Aorta (tissue), 5 donors: ENCODE results near the gene BDKRB2. TPM values are rescaled to one million over a fixed set of nuclear protein-coding genes. Genes with fewer than 3 reads are reported as not detected.

Source experiments
- ATAC-seq: fragments of 200-7000 bp; cut with Tn5 transposase; one replicate; pipeline ENCODE4 v1.9.1; 2022; ENCODE audit warnings: moderate library complexity; ENCODE audit not compliant: low FRiP score
- DNase-seq, 2 donors: peaks; one replicate each; pipeline ENCODE4 v3.0.0-alpha.2; 2020
- H3K27ac ChIP-seq, 2 donors: one replicate each; pipeline ENCODE4 v1.5.1; 2013; ENCODE audit warnings: low read length in 2 of 2, mild to moderate bottlenecking in 2 of 2, moderate library complexity in 2 of 2, control low read depth in 1 of 2, inconsistent platforms in 1 of 2, low read depth in 1 of 2
- H3K27me3 ChIP-seq, 2 donors: one replicate each; pipeline ENCODE4 v1.6.1; 2013; ENCODE audit warnings: control low read depth in 1 of 2, low read length in 1 of 2, mild to moderate bottlenecking in 1 of 2, moderate library complexity in 1 of 2; ENCODE audit not compliant: insufficient read depth in 2 of 2, control insufficient read depth in 1 of 2
- H3K36me3 ChIP-seq, 2 donors: one replicate each; pipeline ENCODE4 v1.6.1; 2013; ENCODE audit warnings: control low read depth in 1 of 2, low read length in 1 of 2, mild to moderate bottlenecking in 1 of 2; ENCODE audit not compliant: insufficient read depth in 2 of 2, control insufficient read depth in 1 of 2
- H3K4me1 ChIP-seq, 2 donors: one replicate each; pipeline ENCODE4 v1.6.1; 2013; ENCODE audit warnings: low read length in 2 of 2, control low read depth in 1 of 2, mild to moderate bottlenecking in 1 of 2, moderate library complexity in 1 of 2; ENCODE audit not compliant: insufficient read depth in 2 of 2, control insufficient read depth in 1 of 2
- H3K4me3 ChIP-seq, 2 donors: one replicate each; pipeline ENCODE4 v1.5.1; 2013; ENCODE audit warnings: low read length in 2 of 2, control low read depth in 1 of 2, mild to moderate bottlenecking in 1 of 2
- H3K9me3 ChIP-seq: one replicate; pipeline ENCODE4 v1.6.1; 2013; ENCODE audit warnings: mild to moderate bottlenecking, low read length; ENCODE audit not compliant: control insufficient read depth
- WGBS, 2 donors: extraction: QIAGEN DNeasy Blood & Tissue Kit; methylation state at CpG; one replicate each; pipeline ENCODE4 v1.1.7; 2013; 5-methylcytosine and 5-hydroxymethylcytosine counted together
- intact Hi-C, 2 donors: fragments of 100-400 bp; cut with DNase I; formaldehyde crosslinking; loops; one replicate each; pipeline versions ENCODE4 v1.14.2 to v1.15.0; 2022
- polyA plus RNA-seq, 2 donors: library from polyadenylated mRNA; stranded (reverse); fragments of 200-250 nt; gene quantifications; one replicate each; pipeline ENCODE4 v1.2.3, GENCODE V29; 2013
- total RNA-seq, 2 donors: library from RNA; stranded (reverse); fragmentation: NEBNext Ultra II Directional; extraction: Animal tissue kit (Norgen Biotek cat#: 25700); gene quantifications; one replicate each; pipeline ENCODE4 v1.2.1, GENCODE V29; 2021
- donor health status: healthy with polysubstance abuse.
- donor health status: Bipolar disorder and iron deficiency.
- donor health status: DM: no; HTN: no; CAD: no.
- donor health status: DM: no; HTN: no; CAD: no.
- donor health status: DM: yes; HTN: yes; CAD: no.

Gene BDKRB2
- total and polyA plus RNA-seq, 4 donors, result 5.2 to 12.2 TPM; not detected in 2

DNA sequence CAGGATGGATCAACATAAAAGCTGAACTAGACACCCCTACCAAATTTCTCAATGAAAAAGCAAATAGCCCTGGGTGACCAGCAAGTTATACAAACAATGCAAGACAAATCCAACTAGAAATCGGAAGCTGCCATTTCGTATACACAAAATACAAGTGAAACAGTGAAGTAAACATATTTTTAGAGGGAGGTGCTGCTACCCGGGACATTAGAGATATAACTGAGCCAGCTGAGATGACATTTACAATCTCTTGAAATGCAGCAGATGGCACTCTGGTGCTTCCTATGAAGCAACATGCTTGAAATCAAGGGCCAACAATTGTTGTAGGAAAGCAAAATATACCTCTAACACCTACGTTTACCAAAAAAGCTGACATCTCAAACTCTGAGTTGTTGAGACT, 76.8 kb downstream of the BDKRB2 start:
- H3K27ac ChIP-seq, result no peak overlapping the region
- peaks cover 2 to 6% of the 10 kb centered on the region in 2 donors for H3K36me3 ChIP-seq
- intact Hi-C loops, result no loop called here
- H3K4me1 ChIP-seq, result no peaks in the 10 kb centered on the region
- 79 to 81% methylated on average over 4 of the region's 4 CpGs for WGBS, 2 donors
- no peak for ATAC-seq
- no peaks in the 10 kb centered on the region for H3K27me3 ChIP-seq
- no peak overlapping the region for H3K4me3 ChIP-seq
- DNase-seq, result no peak
- peaks cover 9% of the 10 kb centered on the region for H3K9me3 ChIP-seq

DNA sequence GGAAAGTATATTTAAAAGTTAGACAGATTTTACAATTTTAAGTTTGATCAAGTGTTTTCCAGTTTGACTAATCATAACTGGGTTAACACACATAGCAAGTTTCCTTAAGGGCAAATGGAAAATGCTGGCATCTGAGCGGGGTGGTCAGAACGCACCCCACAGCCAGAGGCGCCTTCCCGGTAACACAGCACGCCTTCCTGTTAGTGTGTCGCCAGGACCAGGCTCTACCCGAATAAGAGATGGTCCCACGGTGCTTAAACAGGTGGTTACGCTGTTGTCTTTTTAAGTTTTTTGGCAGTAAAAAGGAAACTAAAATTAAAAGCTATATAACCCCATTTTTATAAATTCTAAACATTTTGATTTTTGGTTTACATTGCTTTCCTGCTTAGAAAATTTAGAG, 79.4 kb downstream of the BDKRB2 start:
- 94 to 95% methylated on average over 9 of the region's 9 CpGs for WGBS, 2 donors
- no peaks in the 10 kb centered on the region for H3K4me1 ChIP-seq
- DNase-seq (no peak), ATAC-seq (no peak)
- intact Hi-C loops, result no loop called here
- H3K4me3 ChIP-seq, result no peak overlapping the region
- H3K27me3 ChIP-seq, result no peaks in the 10 kb centered on the region
- peaks cover 2 to 6% of the 10 kb centered on the region in 2 donors for H3K36me3 ChIP-seq
- H3K9me3 ChIP-seq, result no peaks in the 10 kb centered on the region
- H3K27ac ChIP-seq, result no peak overlapping the region

GRCh38 chr14:96284430-96284829, 79.8 kb downstream of the BDKRB2 start:
- Histone ChIP-seq H3K36me3 (peaks cover 5 to 6% of the 10 kb centered on the region in 2 donors), H3K4me3 (no peak overlapping the region), H3K27me3 (no peaks in the 10 kb centered on the region), H3K9me3 (no peaks in the 10 kb centered on the region), H3K27ac (no peak overlapping the region), H3K4me1 (no peaks in the 10 kb centered on the region)
- DNase-seq (no peak), ATAC-seq (no peak)
- 93 to 94% methylated on average over 1 of the region's 1 CpG for whole genome bisulfite sequencing, 2 donors
- intact Hi-C loops, result no loop called here

GRCh38 chr14:96285667-96286066, 81.0 kb downstream of the BDKRB2 start:
- Histone ChIP-seq H3K4me1 (no peaks in the 10 kb centered on the region), H3K4me3 (no peak overlapping the region), H3K27ac (no peak overlapping the region), H3K9me3 (no peaks in the 10 kb centered on the region), H3K27me3 (no peaks in the 10 kb centered on the region), H3K36me3 (peaks cover 8 to 9% of the 10 kb centered on the region in 2 donors)
- 72% methylated on average over 17 of the region's 17 CpGs for WGBS, 2 donors
- intact Hi-C loops, result no loop called here
- no peak for ATAC-seq
- no peak for DNase-seq

GRCh38 chr14:96286251-96286650, 81.6 kb downstream of the BDKRB2 start:
- H3K27ac ChIP-seq, result no peak overlapping the region
- no peak for DNase-seq
- peaks cover 8 to 9% of the 10 kb centered on the region in 2 donors for H3K36me3 ChIP-seq
- intact Hi-C loops, result no loop called here
- no peaks in the 10 kb centered on the region for H3K4me1 ChIP-seq
- WGBS, 2 donors, result 77 to 89% methylated on average over 1 of the region's 1 CpG
- no peaks in the 10 kb centered on the region for H3K27me3 ChIP-seq
- H3K4me3 ChIP-seq, result no peak overlapping the region
- no peak for ATAC-seq
- no peaks in the 10 kb centered on the region for H3K9me3 ChIP-seq

- no peaks in the 10 kb centered on the region for H3K9me3 ChIP-seq
- H3K4me1 ChIP-seq, result no peaks in the 10 kb centered on the region
- H3K4me3 ChIP-seq, result no peak overlapping the region
- DNase-seq (no peak), ATAC-seq (no peak)
- H3K36me3 ChIP-seq, result peaks cover 2 to 8% of the 10 kb centered on the region in 2 donors
- intact Hi-C loops, result no loop called here
- H3K27ac ChIP-seq, result no peak overlapping the region
- no peaks in the 10 kb centered on the region for H3K27me3 ChIP-seq
- WGBS, 2 donors, result 92 to 99% methylated on average over 1 of the region's 1 CpG
These were observed 83.2 kb downstream of the BDKRB2 start for GRCh38 chr14:96287856-96288255.

Other genes starting within 250 kb of the BDKRB2 start
- gene C14orf132, start 165.5 kb upstream of the BDKRB2 start, total RNA-seq, result 10 to 100 TPM; 38.2 to 39.1 TPM
- 10 to 100 TPM; 10.8 to 14.3 TPM for gene C14orf132, start 165.5 kb upstream of the BDKRB2 start, polyA plus RNA-seq
- gene BDKRB1, start 51.4 kb downstream of the BDKRB2 start, total RNA-seq, result 1 to 10 TPM in 1 of 2 donors, under 1 TPM in 1; 0.36 to 2.8 TPM
- gene BDKRB1, start 51.4 kb downstream of the BDKRB2 start, polyA plus RNA-seq, result under 1 TPM in 1 of 2 donors, not detected in 1; 0.18 TPM
- gene ATG2B, start 158.5 kb downstream of the BDKRB2 start, total RNA-seq, result 10 to 100 TPM; 19.5 to 36.7 TPM
- 1 to 10 TPM; 1.5 to 9.3 TPM for gene ATG2B, start 158.5 kb downstream of the BDKRB2 start, polyA plus RNA-seq
- gene GSKIP, start 158.7 kb downstream of the BDKRB2 start, total RNA-seq, result 10 to 100 TPM; 11.2 to 17.2 TPM
- 10 to 100 TPM; 13.7 to 43.1 TPM for gene GSKIP, start 158.7 kb downstream of the BDKRB2 start, polyA plus RNA-seq
- gene AK7, start 187.3 kb downstream of the BDKRB2 start, total RNA-seq, result 1 to 10 TPM in 1 of 2 donors, under 1 TPM in 1; 0.29 to 1.6 TPM
- gene AK7, start 187.3 kb downstream of the BDKRB2 start, polyA plus RNA-seq, result under 1 TPM in 1 of 2 donors, not detected in 1; 0.13 TPM